ENCODE data around the gene DOCK4. TPM values are rescaled to one million over a fixed set of nuclear protein-coding genes. Genes with fewer than 3 reads are reported as not detected.

The DOCK4 gene
- total RNA-seq, 4 donors from 2014 or later, result 9.9 to 30.9 (median 13.7) TPM

GRCh38 chr7:111931016-111931517, 275.1 kb downstream of the DOCK4 start:
- no peaks in the 10 kb centered on the region for H3K27me3 ChIP-seq
- H3K36me3 ChIP-seq, result peaks cover 0 to 17% (median 0%) of the 10 kb centered on the region in 3 donors
- peak overlapping the region in 3 of 4 donors; percentile 30 to 54 (median 47) for H3K27ac ChIP-seq
- peaks cover 0 to 8% (median 0%) of the 10 kb centered on the region in 3 donors for H3K4me1 ChIP-seq
- no peaks in the 10 kb centered on the region for H3K9me3 ChIP-seq
- 30 to 41% methylated on average over 3 of the region's 3 CpGs for WGBS, 2 donors
- no peak for DNase-seq
- intact Hi-C loops (cut with DNase I), result no loop called here
- no peak for TF ChIP-seq POLR2A (IDR thresholded peaks at IDR 0.05)
- TF ChIP-seq, protein P1, sequence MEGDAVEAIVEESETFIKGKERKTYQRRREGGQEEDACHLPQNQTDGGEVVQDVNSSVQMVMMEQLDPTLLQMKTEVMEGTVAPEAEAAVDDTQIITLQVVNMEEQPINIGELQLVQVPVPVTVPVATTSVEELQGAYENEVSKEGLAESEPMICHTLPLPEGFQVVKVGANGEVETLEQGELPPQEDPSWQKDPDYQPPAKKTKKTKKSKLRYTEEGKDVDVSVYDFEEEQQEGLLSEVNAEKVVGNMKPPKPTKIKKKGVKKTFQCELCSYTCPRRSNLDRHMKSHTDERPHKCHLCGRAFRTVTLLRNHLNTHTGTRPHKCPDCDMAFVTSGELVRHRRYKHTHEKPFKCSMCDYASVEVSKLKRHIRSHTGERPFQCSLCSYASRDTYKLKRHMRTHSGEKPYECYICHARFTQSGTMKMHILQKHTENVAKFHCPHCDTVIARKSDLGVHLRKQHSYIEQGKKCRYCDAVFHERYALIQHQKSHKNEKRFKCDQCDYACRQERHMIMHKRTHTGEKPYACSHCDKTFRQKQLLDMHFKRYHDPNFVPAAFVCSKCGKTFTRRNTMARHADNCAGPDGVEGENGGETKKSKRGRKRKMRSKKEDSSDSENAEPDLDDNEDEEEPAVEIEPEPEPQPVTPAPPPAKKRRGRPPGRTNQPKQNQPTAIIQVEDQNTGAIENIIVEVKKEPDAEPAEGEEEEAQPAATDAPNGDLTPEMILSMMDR (IDR thresholded peaks at IDR 0.05), result no peak
- H3K4me3 ChIP-seq, result no peak overlapping the region

DNA sequence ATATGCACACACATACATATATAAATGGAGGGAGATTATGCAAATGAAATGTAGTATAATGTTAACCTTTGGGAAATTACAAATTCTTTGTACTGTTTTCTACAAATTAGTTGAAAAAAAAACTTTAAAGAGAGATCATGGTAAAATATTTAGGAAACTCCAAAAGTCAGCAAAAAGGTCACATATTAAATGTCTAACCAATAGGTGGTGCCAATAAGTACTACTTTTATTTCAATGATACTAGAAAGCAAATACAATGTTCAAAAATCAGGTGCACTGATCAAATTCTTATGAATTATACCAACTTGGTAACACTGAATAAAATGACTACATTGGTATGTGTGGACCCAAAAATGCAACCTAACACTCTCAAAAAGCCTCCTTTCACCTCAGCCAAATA, 276.9 kb downstream of the DOCK4 start:
- H3K27me3 ChIP-seq, result no peaks in the 10 kb centered on the region
- no peak for DNase-seq
- H3K36me3 ChIP-seq, result peaks cover 0 to 8% (median 0%) of the 10 kb centered on the region in 3 donors
- TF ChIP-seq, protein P1 (IDR thresholded peaks at IDR 0.05), result peak in 1 of 6 experiments; percentile 5
- no peak for TF ChIP-seq POLR2A (IDR thresholded peaks at IDR 0.05)
- H3K27ac ChIP-seq, result no peak overlapping the region
- H3K9me3 ChIP-seq, result no peaks in the 10 kb centered on the region
- H3K4me1 ChIP-seq, result peaks cover 0 to 8% (median 0%) of the 10 kb centered on the region in 3 donors
- no peak overlapping the region for H3K4me3 ChIP-seq
- intact Hi-C loops (cut with DNase I), result no loop called here

GRCh38 chr7:111927353-111928019, 278.7 kb downstream of the DOCK4 start:
- no peak for TF ChIP-seq POLR2A (IDR thresholded peaks at IDR 0.05)
- TF ChIP-seq, protein P1 (IDR thresholded peaks at IDR 0.05), result no peak
- WGBS, 2 donors, result 84 to 89% methylated on average over 4 of the region's 4 CpGs
- Histone ChIP-seq H3K4me3 (no peak overlapping the region), H3K36me3 (no peaks in the 10 kb centered on the region), H3K27me3 (no peaks in the 10 kb centered on the region), H3K27ac (no peak overlapping the region), H3K9me3 (no peaks in the 10 kb centered on the region), H3K4me1 (peaks cover 0 to 8% (median 0%) of the 10 kb centered on the region in 3 donors)
- no peak for DNase-seq
- intact Hi-C loops (cut with DNase I), result no loop called here

- TF ChIP-seq POLR2A (IDR thresholded peaks at IDR 0.05), result no peak
- TF ChIP-seq, protein P1 (IDR thresholded peaks at IDR 0.05), result no peak
- Histone ChIP-seq H3K4me3 (no peak overlapping the region), H3K27ac (no peak overlapping the region), H3K27me3 (no peaks in the 10 kb centered on the region), H3K4me1 (no peaks in the 10 kb centered on the region), H3K9me3 (no peaks in the 10 kb centered on the region), H3K36me3 (no peaks in the 10 kb centered on the region)
- WGBS, 2 donors, result 70 to 75% methylated on average over 1 of the region's 1 CpG
- intact Hi-C loops (cut with DNase I), result no loop called here
- no peak for DNase-seq
Measured at GRCh38 chr7:111920329-111920728, 285.9 kb downstream of the DOCK4 start.

- Histone ChIP-seq H3K9me3 (no peaks in the 10 kb centered on the region), H3K4me1 (no peaks in the 10 kb centered on the region), H3K4me3 (no peak overlapping the region), H3K36me3 (no peaks in the 10 kb centered on the region), H3K27ac (no peak overlapping the region), H3K27me3 (no peaks in the 10 kb centered on the region)
- WGBS, 2 donors, result 61 to 77% methylated on average over 5 of the region's 5 CpGs
- no peak for DNase-seq
- TF ChIP-seq, protein P1 (IDR thresholded peaks at IDR 0.05), result no peak
- TF ChIP-seq POLR2A (IDR thresholded peaks at IDR 0.05), result no peak
- intact Hi-C loops (cut with DNase I), result no loop called here
Measured at GRCh38 chr7:111919631-111920179, 286.5 kb downstream of the DOCK4 start.

All from esophagus squamous epithelium (tissue), 5 donors.